ENCODE results near the gene RUVBL2. TPM values are rescaled to one million over a fixed set of nuclear protein-coding genes. Genes with fewer than 3 reads are reported as not detected.
A peak's percentile ranks its signal among the peaks of the same experiment; 100 is the strongest.
"Not testable (repeated sequence)": the region's sequence is repeated elsewhere in the genome, so short reads cannot be mapped to it uniquely, and the experiment has no call there.

RUVBL2 gene
- total and polyA plus RNA-seq, 4 donors, result 80.4 to 109 (median 104) TPM

- H3K9me3 ChIP-seq (ENCODE audit: control insufficient read depth, insufficient read depth, low read length); DNase-seq (ENCODE audit: low read depth in 4 of 6, low spot score in 6 of 6); H3K27ac ChIP-seq (ENCODE audit: low read depth, low read length); H3K36me3 ChIP-seq (ENCODE audit: control insufficient read depth, insufficient read depth, low read length): not testable (repeated sequence)
- H3K4me3 ChIP-seq (ENCODE audit: low read depth, low read length), result peak overlapping the region; percentile 33
- 6% methylated on average over 29 of the region's 34 CpGs for WGBS (ENCODE audit: insufficient coverage)
- H3K27me3 ChIP-seq (ENCODE audit: control insufficient read depth, insufficient read depth, low read length), result peaks cover 47% of the 10 kb centered on the region
- peaks cover 26% of the 10 kb centered on the region for H3K4me1 ChIP-seq (ENCODE audit: control insufficient read depth, insufficient read depth, low read length)
These were observed 63.4 kb downstream of the RUVBL2 start for GRCh38 chr19:49056902-49057596.

GRCh38 chr19:49057636-49058234, 64.0 kb downstream of the RUVBL2 start, which contains the start of gene CGB7:
Gene CGB7, minus strand, starts transcription at chr19:49057749. Its CDS starts 2,374 bp downstream, at chr19:49055375.
- DNase-seq (ENCODE audit: low read depth in 4 of 6, low spot score in 6 of 6), result peak in 2 of 6 donors; percentile 16 to 52
- H3K4me3 ChIP-seq (ENCODE audit: low read depth, low read length), result peak within 1 kb of the TSS; percentile 33
- peaks cover 26% of the 10 kb centered on the region for H3K4me1 ChIP-seq (ENCODE audit: control insufficient read depth, insufficient read depth, low read length)
- no peaks in the 10 kb centered on the region for H3K9me3 ChIP-seq (ENCODE audit: control insufficient read depth, insufficient read depth, low read length)
- no peaks in the 10 kb centered on the region for H3K36me3 ChIP-seq (ENCODE audit: control insufficient read depth, insufficient read depth, low read length)
- H3K27me3 ChIP-seq (ENCODE audit: control insufficient read depth, insufficient read depth, low read length), result peaks cover 47% of the 10 kb centered on the region
- no peak within 1 kb of the TSS for H3K27ac ChIP-seq (ENCODE audit: low read depth, low read length)
- WGBS (ENCODE audit: insufficient coverage), result 2% methylated on average over 36 of the region's 38 CpGs

- Histone ChIP-seq H3K36me3 (ENCODE audit: control insufficient read depth, insufficient read depth, low read length) (no peaks in the 10 kb centered on the region), H3K27me3 (ENCODE audit: control insufficient read depth, insufficient read depth, low read length) (peaks cover 49% of the 10 kb centered on the region), H3K4me1 (ENCODE audit: control insufficient read depth, insufficient read depth, low read length) (peaks cover 26% of the 10 kb centered on the region), H3K27ac (ENCODE audit: low read depth, low read length) (no peak overlapping the region), H3K9me3 (ENCODE audit: control insufficient read depth, insufficient read depth, low read length) (no peaks in the 10 kb centered on the region), H3K4me3 (ENCODE audit: low read depth, low read length) (no peak overlapping the region)
- 18% methylated on average over 6 of the region's 10 CpGs for WGBS (ENCODE audit: insufficient coverage)
- DNase-seq (ENCODE audit: low read depth in 4 of 6, low spot score in 6 of 6), result peak in 1 of 6 donors; percentile 38
These were observed 64.9 kb downstream of the RUVBL2 start for GRCh38 chr19:49058562-49058961.

- 57% methylated on average over 9 of the region's 9 CpGs for WGBS (ENCODE audit: insufficient coverage)
- Histone ChIP-seq H3K27me3 (ENCODE audit: control insufficient read depth, insufficient read depth, low read length) (peaks cover 54% of the 10 kb centered on the region), H3K27ac (ENCODE audit: low read depth, low read length) (no peak overlapping the region), H3K9me3 (ENCODE audit: control insufficient read depth, insufficient read depth, low read length) (no peaks in the 10 kb centered on the region), H3K4me3 (ENCODE audit: low read depth, low read length) (no peak overlapping the region), H3K4me1 (ENCODE audit: control insufficient read depth, insufficient read depth, low read length) (peaks cover 26% of the 10 kb centered on the region), H3K36me3 (ENCODE audit: control insufficient read depth, insufficient read depth, low read length) (no peaks in the 10 kb centered on the region)
- DNase-seq (ENCODE audit: low read depth in 4 of 6, low spot score in 6 of 6), result no peak
These were observed 65.4 kb downstream of the RUVBL2 start for GRCh38 chr19:49059053-49059452.

GRCh38 chr19:49061000-49061399, 67.3 kb downstream of the RUVBL2 start:
- Histone ChIP-seq H3K4me3 (ENCODE audit: low read depth, low read length) (no peak overlapping the region), H3K9me3 (ENCODE audit: control insufficient read depth, insufficient read depth, low read length) (no peaks in the 10 kb centered on the region), H3K27ac (ENCODE audit: low read depth, low read length) (no peak overlapping the region), H3K4me1 (ENCODE audit: control insufficient read depth, insufficient read depth, low read length) (peaks cover 34% of the 10 kb centered on the region), H3K27me3 (ENCODE audit: control insufficient read depth, insufficient read depth, low read length) (peaks cover 63% of the 10 kb centered on the region), H3K36me3 (ENCODE audit: control insufficient read depth, insufficient read depth, low read length) (no peaks in the 10 kb centered on the region)
- WGBS (ENCODE audit: insufficient coverage), result 96% methylated on average over 2 of the region's 2 CpGs
- DNase-seq (ENCODE audit: low read depth in 4 of 6, low spot score in 6 of 6), result no peak

DNA sequence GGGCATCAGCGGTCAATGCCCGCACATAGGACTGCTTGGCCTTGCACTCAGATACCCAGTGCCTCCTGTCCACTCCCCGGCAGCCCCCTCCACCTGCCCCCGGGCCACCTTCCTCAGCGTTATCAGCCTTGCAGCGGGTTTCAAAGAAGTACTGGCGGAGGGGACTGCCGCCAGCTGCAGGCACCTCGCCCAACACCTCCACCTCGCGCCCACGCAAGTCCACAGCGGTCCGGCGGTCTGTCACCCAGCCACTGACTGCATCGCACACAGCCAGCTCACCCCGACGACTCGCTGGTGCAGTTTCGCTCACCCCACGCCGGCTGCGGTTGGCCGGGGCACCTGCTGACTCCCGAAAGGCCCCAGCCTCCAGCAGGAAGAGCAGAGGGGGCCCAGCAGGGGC, 67.8 kb downstream of the RUVBL2 start:
- 76% methylated on average over 25 of the region's 25 CpGs for WGBS (ENCODE audit: insufficient coverage)

DNA sequence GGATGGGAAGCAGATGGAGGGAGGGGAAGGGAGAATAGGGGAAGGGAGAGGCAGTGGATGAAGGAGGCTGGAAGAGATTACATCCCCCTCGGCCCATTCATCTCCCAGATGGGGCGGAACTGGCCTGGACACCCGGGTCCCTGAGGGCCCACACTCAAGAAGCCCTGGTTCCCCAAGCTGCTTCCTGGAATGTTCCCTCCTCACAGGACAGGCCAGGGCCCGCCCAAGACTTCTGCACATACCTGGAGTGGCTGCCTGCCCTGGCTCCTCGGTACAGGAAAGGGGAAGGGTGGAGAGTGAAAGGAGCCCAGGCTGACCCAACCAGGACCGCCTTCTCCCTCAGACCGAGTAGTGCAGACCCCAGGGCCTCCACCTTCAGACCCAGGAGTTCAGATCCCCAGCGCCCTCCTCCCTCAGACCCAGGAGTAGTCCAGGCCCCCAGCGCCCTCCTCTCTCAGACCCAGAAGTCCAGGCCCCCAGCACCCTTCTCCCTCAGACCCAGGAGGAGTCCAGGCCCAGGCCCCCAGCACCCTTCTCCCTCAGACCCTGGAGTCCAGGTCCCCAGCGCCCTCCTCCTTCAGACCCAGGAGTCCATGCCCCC, 70.4 kb downstream of the RUVBL2 start:
- 54% methylated on average over 7 of the region's 10 CpGs for WGBS (ENCODE audit: insufficient coverage)
- Histone ChIP-seq H3K36me3 (ENCODE audit: control insufficient read depth, insufficient read depth, low read length) (no peaks in the 10 kb centered on the region), H3K27ac (ENCODE audit: low read depth, low read length) (no peak overlapping the region), H3K27me3 (ENCODE audit: control insufficient read depth, insufficient read depth, low read length) (peaks cover 50% of the 10 kb centered on the region), H3K4me3 (ENCODE audit: low read depth, low read length) (no peak overlapping the region), H3K4me1 (ENCODE audit: control insufficient read depth, insufficient read depth, low read length) (peaks cover 11% of the 10 kb centered on the region), H3K9me3 (ENCODE audit: control insufficient read depth, insufficient read depth, low read length) (no peaks in the 10 kb centered on the region)
- no peak for DNase-seq (ENCODE audit: low read depth in 4 of 6, low spot score in 6 of 6)

More for the DNA sequence above, 67.8 kb downstream of the RUVBL2 start:
- Histone ChIP-seq H3K27me3 (ENCODE audit: control insufficient read depth, insufficient read depth, low read length) (peaks cover 62% of the 10 kb centered on the region), H3K9me3 (ENCODE audit: control insufficient read depth, insufficient read depth, low read length) (no peaks in the 10 kb centered on the region), H3K36me3 (ENCODE audit: control insufficient read depth, insufficient read depth, low read length) (no peaks in the 10 kb centered on the region), H3K27ac (ENCODE audit: low read depth, low read length) (no peak overlapping the region), H3K4me1 (ENCODE audit: control insufficient read depth, insufficient read depth, low read length) (peaks cover 29% of the 10 kb centered on the region), H3K4me3 (ENCODE audit: low read depth, low read length) (no peak overlapping the region)
- no peak for DNase-seq (ENCODE audit: low read depth in 4 of 6, low spot score in 6 of 6)

DNA sequence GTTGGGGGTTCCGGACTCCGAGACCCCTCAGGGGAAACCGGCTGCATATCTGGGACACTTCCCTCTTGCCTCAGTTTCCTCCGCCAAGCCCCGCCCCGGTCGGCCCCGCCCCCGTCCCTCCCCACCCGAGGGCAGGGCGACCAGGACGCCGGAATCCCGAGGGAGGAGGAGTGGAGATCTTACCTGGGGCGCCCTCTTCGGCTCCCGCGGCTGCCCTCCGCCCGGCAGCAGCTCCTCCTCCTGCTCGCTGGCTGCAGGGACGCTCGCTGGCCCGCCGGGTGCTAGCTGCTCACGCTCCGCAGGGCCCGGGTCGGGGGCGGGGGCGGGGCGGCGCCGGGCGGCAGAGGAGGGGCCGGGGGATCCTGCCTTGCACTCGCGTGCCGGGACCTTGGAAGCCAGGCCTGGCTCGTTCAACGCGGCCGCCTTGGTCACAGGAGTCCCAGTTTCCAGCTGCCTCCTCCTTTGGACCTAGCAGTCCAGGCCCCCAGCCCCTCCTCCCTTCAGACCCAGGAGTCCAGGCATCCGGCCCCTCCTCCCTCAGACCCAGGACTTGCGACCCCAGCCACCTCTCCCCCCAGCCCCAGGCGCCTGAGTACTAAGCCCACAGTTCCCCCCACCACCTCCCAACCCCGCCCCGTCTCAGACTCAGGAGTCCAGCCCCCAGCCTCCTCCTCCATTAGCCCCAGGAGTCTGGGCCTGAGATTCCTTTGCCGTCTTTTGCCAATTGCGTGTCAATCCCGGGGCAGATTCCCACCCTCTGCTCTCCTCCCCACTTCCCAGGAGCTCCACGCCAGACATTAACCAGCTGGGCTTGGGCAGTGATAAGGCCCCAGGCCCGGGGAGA, 71.3 kb downstream of the RUVBL2 start, which contains the start of gene NTF4:
Gene NTF4, minus strand, starts transcription at position 51 of the 844 bp plus-strand sequence. CDS start 2,821 bp downstream, outside the sequence.
- Histone ChIP-seq H3K27ac (ENCODE audit: low read depth, low read length) (no peak within 1 kb of the TSS), H3K27me3 (ENCODE audit: control insufficient read depth, insufficient read depth, low read length) (peaks cover 52% of the 10 kb centered on the region), H3K4me1 (ENCODE audit: control insufficient read depth, insufficient read depth, low read length) (peaks cover 11% of the 10 kb centered on the region), H3K36me3 (ENCODE audit: control insufficient read depth, insufficient read depth, low read length) (no peaks in the 10 kb centered on the region), H3K9me3 (ENCODE audit: control insufficient read depth, insufficient read depth, low read length) (no peaks in the 10 kb centered on the region), H3K4me3 (ENCODE audit: low read depth, low read length) (no peak within 1 kb of the TSS)
- DNase-seq (ENCODE audit: low read depth in 4 of 6, low spot score in 6 of 6), result no peak
- 2% methylated on average over 47 of the region's 53 CpGs for WGBS (ENCODE audit: insufficient coverage)

Measured in spinal cord (tissue), 10 donors.